ENCODE measurements around the gene LTO1.
"Not testable (repeated sequence)": the region's sequence is repeated elsewhere in the genome, so short reads cannot be mapped to it uniquely, and the experiment has no call there.

Gene LTO1

DNA sequence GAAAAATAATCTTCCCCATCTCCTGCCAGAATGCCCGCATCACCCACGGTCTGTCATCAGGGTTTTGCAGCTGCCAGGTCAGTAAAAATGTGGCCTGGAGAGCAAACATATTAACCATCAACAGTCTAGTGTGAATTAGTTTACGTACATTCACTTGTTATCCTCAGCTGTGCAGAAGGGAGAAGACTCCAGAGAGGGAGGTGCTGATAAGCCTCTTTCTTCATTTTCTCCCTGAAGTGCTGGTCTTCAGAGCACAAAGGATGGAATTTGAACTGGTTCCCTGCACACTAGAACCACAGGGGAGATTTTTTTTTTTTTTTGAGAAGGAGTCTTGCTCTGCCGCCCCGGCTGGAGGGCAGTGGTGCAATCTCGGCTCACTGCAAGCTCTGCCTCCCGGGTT lies 20.4 kb upstream of the LTO1 start:
- DNase-seq (ENCODE audit: insufficient read length, low spot score), result no peak
- no peak for FAIRE-seq
- no peak for TF ChIP-seq POLR2A (IDR thresholded peaks at IDR 0.05; ENCODE audit: low read depth, low read length)

DNA sequence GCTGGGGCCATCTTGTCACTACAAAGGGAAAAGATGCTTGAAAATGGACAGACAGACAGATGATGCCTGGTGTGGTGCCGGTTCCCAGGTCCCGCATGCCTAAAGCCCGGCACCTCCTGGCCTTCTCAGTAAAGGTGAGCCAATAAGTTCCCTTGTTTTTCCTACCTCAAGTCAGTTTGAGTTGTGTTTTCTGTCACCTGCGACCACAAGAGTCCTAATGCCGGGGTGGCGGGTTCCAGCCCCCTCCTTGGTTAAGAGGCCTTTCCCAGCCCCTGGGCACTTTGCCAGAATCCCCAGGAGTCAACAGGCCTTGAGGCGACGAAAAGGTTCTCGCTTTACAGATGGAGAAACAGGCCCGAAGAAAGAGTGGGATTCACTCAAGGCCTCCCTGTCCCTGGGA lies 19.6 kb upstream of the LTO1 start:
- TF ChIP-seq POLR2A (IDR thresholded peaks at IDR 0.05; ENCODE audit: low read depth, low read length), result no peak
- no peak for DNase-seq (ENCODE audit: insufficient read length, low spot score)
- no peak for FAIRE-seq

DNA sequence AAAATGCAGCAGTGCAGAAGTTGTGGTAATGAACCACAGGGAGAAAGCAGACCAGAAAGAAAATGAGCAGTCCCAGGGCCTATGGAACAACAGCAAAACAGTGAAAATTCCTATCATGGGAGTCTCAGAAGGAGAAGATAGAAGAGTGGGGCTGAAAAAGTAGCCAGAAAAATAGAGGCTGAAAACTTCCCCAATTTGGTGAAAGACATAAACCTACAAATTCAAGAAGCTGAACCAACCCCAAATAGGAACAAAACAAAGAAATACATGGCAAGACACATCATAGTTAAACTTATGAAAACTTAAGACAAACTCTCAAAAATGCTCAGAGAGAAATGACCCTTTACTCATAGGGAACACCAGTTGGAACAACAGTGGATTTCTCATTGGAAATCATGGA lies 17.3 kb upstream of the LTO1 start:
- FAIRE-seq, result no peak
- no peak for TF ChIP-seq POLR2A (IDR thresholded peaks at IDR 0.05; ENCODE audit: low read depth, low read length)
- no peak for DNase-seq (ENCODE audit: insufficient read length, low spot score)

DNA sequence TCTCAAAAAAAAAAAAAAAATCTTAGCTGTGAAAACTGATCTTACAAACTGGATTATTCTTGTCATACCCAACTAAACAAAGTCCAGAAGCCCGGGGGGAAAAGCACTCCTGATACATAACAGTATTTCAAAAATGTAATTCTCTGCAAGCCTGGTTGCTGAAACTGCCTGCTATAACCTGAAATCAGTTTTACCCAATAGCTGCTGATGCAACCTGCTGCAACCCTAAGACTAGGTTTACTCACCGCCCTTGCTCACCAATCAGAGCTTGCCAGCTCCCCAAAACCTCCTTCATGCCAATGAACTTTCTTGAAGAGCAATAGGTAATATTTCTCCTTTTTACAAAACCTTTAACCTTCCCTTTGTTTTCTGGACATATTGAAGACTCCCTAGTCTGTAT lies 16.3 kb upstream of the LTO1 start:
- no peak for FAIRE-seq
- TF ChIP-seq POLR2A (IDR thresholded peaks at IDR 0.05; ENCODE audit: low read depth, low read length), result no peak
- DNase-seq (ENCODE audit: insufficient read length, low spot score), result no peak

DNA sequence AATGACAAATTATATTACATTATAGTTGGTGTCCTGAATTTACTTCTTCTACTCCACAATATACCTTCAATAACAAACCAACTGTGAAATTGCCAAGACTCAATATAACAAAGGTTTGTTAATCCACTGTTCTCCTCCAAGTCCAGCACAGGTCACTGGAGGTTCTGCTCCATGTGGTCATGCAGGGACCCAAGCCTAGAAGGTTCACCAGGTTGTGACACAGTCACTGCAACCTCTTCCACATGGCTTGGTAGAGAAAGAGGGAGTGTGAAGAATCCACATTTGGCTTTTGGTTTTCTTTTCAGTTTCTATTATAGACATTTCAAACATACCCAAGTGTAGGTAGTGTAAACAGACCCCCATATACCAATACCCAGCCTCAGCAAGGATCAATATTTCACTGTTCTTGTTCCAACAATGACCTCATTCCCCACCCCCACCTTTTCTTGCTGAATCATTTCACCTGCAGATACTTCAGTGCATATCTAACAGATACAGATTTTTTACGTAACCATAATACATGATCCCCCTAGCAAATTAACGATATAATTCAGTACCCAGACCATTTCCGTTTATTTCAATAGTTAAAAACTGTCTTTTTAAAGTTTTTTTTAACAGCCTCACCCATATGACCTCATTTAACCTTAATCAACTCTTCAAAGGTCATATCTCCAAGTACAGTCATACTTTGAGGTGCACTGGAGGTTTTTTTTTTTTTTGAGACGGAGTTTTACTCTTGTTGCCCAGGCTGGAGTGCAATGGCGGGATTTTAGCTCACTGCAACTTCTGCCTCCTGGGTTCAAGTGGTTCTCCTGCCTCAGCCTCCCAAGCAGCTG lies 14.5 kb upstream of the LTO1 start:
- TF ChIP-seq POLR2A (IDR thresholded peaks at IDR 0.05; ENCODE audit: low read depth, low read length), result no peak
- FAIRE-seq (no peak), DNase-seq (ENCODE audit: insufficient read length, low spot score) (no peak)

DNA sequence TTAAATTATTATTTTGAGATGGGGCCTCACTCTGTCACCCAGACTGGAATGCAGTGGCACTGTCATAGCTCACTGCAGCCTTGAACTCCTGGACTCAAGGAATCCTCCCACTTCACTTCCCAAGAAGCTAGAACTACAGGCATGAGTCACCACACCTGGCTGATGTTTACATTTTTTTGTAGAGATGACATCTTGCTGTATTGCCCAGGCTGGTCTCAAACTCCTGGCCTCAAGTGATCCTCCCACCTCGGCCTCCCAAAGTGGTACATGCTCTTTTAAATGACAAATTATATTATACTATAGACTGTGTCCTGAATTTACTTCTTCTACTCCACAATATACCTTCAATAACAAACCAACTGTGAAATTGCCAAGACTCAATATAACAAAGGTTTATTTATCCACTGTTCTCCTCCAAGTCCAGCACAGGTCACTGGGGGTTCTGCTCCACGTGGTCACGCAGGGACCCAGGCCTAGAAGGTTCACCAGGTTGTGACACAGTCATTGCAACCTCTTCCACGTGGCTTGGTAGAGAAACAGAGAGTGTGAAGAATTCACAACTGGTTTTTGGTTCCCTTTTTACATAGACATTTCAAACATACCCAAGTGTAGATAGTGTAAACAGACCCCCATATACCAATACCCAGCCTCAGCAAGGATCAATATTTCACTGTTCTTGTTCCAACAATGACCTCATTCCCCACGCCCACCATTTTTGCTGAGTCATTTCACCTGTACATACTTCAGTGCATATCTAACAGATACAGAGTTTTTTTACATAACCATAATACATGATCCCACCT lies 13.0 kb upstream of the LTO1 start:
- not testable (repeated sequence) for FAIRE-seq; DNase-seq (ENCODE audit: insufficient read length, low spot score)

DNA sequence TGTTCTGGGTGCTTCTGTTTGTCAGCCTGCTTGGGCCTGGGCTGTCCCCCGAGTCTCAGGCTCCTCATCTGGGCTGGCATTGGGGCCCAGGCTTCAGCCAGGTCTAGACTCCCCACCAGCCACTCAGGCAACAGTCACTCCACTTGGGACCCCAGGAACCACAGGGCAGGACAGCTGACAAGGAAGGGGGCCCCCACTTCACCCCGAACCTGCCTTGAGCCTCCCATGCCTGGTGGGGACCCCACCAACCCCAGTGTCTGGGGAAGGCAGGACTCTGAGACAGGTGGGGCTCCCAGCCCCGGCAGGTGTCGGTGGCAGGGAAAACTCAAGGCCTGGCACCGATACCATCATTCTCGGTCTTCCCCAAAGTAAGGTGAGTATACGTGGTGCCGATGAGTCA lies 11.7 kb upstream of the LTO1 start:
- no peak for FAIRE-seq
- no peak for TF ChIP-seq POLR2A (IDR thresholded peaks at IDR 0.05; ENCODE audit: low read depth, low read length)
- no peak for DNase-seq (ENCODE audit: insufficient read length, low spot score)

DNA sequence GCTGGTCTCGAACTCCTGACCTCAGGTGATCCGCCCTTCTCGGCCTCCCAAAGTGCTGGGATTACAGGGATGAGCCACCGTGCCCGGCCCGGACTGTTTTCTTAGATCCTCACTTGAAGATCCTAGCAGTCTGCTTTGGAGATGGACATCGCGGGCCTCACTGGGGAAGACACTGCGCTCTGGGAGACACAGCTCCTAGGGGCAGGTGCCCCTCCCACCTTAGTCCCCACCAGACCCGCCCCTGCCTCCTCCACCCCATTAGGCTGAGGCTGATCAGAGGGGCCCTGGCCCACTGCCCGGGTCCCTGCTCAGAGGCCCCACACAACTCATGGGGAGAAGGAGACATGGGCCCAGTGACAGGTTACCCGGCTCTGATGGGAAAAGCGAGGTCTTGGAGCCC lies 11.3 kb upstream of the LTO1 start:
- TF ChIP-seq POLR2A (IDR thresholded peaks at IDR 0.05; ENCODE audit: low read depth, low read length), result no peak
- DNase-seq (ENCODE audit: insufficient read length, low spot score) (no peak), FAIRE-seq (no peak)

DNA sequence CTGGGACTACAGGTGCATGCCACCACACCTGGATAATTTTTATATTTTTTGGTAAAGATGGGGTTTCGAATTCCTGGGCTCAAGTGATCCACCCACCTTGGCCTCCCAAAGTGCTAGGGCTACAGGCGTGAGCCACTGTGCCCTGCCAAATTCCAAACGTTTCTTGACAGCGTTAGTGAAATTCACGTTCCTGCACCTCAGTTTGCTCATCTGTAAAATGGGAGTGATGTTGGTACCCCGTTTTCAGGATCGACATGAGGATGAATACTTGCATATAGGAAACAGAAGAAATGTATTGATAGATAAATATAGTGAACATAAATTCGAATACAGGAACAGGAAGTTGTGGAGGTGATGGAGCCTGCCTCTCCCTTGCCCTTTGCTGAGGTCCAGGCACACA lies 10.2 kb upstream of the LTO1 start:
- TF ChIP-seq POLR2A (IDR thresholded peaks at IDR 0.05; ENCODE audit: low read depth, low read length), result no peak
- DNase-seq (ENCODE audit: insufficient read length, low spot score) (no peak), FAIRE-seq (no peak)

DNA sequence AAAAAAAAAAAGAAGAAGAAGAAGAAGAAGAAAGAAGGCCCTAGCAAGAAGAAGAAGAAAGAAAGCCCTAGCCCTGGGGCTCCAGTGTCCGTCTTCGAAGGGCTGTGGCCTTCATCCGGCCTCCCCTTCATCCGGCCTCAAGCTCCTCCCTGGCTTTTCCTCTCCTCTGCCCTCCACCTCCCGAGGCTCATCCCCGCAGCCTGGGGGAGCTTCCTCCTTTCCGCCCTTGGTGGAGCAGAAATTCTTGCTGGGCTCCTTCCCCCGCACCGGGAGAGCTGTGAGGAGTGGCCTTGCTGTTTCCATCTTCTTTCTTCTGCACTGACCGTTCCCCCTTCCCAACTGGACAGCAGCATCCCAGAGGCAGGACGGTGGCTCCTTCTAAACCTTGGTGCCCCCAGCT lies 9.5 kb upstream of the LTO1 start:
- no peak for DNase-seq (ENCODE audit: insufficient read length, low spot score)
- no peak for TF ChIP-seq POLR2A (IDR thresholded peaks at IDR 0.05; ENCODE audit: low read depth, low read length)
- FAIRE-seq, result no peak

DNA sequence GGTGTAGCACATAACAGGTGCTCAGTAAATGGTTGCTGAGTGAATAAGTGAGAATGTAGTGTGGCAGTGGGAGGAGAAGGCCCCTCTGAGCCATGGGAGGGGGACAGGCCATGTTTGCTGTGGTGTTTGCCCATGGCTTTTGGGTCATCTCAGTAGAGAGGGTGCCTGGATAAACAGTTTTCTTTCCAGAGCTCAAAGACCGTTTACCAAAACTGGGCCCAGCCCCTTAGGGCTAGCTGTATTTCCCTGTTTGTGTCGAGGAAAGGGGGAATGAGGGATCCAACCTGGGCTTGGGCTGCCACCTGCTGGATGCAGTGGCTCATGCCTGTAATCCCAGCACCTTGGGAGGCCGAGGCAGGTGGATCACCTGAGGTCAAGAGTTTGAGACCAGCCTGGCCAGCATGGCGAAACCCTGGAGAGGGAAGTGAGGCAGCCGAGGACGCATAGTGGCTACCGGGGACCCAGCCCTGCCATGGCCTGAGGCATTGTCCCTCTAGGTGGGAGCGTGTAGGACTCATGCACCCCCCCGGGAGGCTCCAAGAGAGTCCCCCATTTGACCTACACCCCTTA lies 8.7 kb upstream of the LTO1 start:
- TF ChIP-seq POLR2A (IDR thresholded peaks at IDR 0.05; ENCODE audit: low read depth, low read length), result no peak
- FAIRE-seq (no peak), DNase-seq (ENCODE audit: insufficient read length, low spot score) (no peak)

DNA sequence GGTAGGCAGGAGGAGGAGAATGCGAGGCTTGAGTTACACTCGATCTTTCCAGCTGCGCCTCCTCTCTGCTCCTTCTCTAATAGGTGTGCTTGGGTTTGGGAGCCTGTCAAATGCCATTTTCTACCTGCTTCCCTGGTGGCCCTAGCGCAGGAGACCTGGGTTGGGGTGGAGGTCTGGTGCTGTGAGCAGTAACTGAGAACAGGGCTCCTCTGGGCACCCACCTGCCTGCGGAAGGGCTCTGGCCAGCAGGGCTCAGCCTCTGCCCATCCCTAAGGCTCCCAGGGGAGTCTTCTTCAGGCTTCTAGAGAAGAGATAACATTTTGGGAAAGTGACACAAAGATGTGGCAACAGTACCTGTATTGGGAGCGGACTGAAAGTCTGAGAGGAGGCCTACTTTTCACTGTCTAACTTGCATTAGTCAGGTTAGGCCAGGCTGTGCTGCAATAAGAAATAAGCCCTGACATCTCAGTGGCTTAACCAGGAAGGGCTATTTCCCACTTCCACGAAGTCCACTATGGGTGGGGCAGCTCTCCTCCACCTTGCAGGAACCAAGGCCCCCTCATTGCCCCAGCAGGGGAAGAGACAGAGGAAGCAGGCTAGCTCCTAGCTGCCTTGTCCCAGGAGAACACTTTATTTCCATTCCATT lies 7.7 kb upstream of the LTO1 start:
- no peak for FAIRE-seq
- DNase-seq (ENCODE audit: insufficient read length, low spot score), result no peak
- TF ChIP-seq POLR2A (IDR thresholded peaks at IDR 0.05; ENCODE audit: low read depth, low read length), result no peak

DNA sequence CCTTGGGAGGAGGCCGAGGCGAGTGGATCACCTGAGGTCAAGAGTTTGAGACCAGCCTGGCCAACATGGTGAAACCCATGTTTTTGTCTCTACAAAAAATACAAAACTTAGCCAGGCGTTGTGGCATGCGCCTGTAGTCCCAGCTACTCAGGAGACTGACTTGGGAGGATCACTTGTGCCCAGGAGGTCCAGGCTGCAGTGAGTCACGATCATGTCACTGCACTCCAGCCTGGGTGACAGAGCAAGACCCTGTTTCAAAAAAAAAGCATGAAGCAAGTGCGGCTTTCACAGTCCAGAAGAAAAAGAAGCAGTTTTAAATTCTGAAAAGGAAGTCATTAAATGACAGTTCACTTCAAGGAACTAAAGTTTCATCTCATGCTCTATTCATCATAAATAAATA lies 7.1 kb upstream of the LTO1 start:
- FAIRE-seq, result no peak
- no peak for TF ChIP-seq POLR2A (IDR thresholded peaks at IDR 0.05; ENCODE audit: low read depth, low read length)
- no peak for DNase-seq (ENCODE audit: insufficient read length, low spot score)

DNA sequence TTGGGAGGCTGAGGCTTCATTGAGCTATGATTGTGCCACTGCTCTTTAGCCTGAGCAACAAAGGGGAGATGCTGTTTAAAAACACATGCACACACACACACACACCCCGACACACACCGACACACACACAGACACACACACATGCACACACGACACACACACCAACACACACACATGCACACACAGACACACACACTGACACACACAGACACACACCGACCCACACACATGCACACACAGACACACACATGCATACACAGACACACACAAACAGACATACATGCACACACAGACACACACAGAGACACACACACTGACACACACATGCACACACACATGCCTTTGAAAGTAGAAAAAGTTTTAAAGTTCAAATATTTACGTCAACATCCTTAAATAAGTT lies 5.5 kb upstream of the LTO1 start:
- DNase-seq (ENCODE audit: insufficient read length, low spot score), result no peak
- TF ChIP-seq POLR2A (IDR thresholded peaks at IDR 0.05; ENCODE audit: low read depth, low read length), result no peak
- FAIRE-seq, result no peak

Data from H54 (cell line).